ENCODE data around the gene RFT1.

DNA sequence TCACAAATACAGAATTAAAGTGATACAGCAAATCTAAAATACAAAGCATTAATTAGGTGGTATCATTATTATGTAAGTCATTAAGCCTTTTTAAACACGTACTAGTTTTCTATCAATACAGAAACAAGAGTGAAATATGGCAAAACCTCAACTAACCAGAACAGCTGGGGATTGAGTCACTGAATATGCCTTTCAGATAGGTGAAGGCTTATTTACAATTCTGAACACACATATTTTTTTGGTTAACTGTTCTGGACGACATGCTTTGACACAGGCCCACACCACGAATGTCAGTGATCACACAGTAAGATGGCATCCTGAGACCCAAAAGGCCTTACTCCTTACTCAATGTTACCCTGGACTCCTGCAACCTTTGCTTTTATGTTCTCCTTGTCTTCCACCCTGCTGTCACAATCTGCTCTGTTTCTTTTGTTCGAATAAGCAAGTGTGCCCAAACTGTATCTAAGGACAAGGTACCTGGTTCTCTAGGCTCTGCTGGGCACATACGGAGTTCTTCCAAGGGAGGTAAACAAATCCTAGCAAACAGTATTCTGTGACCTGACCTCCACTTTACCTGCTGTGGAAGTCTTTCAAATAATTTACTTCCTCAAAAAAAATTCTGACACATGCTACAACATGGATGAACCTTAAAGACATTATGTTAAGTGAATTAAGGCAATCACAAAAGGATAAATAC is 91.4 kb downstream of the RFT1 start:
- TF ChIP-seq, protein P1, sequence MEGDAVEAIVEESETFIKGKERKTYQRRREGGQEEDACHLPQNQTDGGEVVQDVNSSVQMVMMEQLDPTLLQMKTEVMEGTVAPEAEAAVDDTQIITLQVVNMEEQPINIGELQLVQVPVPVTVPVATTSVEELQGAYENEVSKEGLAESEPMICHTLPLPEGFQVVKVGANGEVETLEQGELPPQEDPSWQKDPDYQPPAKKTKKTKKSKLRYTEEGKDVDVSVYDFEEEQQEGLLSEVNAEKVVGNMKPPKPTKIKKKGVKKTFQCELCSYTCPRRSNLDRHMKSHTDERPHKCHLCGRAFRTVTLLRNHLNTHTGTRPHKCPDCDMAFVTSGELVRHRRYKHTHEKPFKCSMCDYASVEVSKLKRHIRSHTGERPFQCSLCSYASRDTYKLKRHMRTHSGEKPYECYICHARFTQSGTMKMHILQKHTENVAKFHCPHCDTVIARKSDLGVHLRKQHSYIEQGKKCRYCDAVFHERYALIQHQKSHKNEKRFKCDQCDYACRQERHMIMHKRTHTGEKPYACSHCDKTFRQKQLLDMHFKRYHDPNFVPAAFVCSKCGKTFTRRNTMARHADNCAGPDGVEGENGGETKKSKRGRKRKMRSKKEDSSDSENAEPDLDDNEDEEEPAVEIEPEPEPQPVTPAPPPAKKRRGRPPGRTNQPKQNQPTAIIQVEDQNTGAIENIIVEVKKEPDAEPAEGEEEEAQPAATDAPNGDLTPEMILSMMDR (IDR thresholded peaks at IDR 0.05) = no peak
- TF ChIP-seq EP300 (IDR thresholded peaks at IDR 0.05; ENCODE audit: low read depth) (no peak), POLR2AphosphoS5 (IDR thresholded peaks at IDR 0.05) (no peak)

All from transverse colon (tissue), 4 donors.